Ovary (tissue), 9 donors: ENCODE results near the gene ROCK1. TPM values are rescaled to one million over a fixed set of nuclear protein-coding genes. Genes with fewer than 3 reads are reported as not detected.
A peak's percentile ranks its signal among the peaks of the same experiment; 100 is the strongest.

ENCODE experiments used
- DNase-seq, 5 donors: peaks; one replicate each; pipeline ENCODE4 v3.0.0-alpha.2; 2019 to 2020
- H3K27ac ChIP-seq, 2 donors: fragments of 200-600 bp; one replicate each; pipeline versions ENCODE4 v1.5.1 to v1.8.0; 2019 to 2022
- H3K27me3 ChIP-seq: fragments of 200-600 bp; one replicate; pipeline ENCODE4 v1.8.0; 2022
- H3K36me3 ChIP-seq: fragments of 200-600 bp; sonication (generic); one replicate; pipeline ENCODE4 v1.5.1; 2019
- H3K4me1 ChIP-seq: one replicate; pipeline ENCODE4 v1.8.1; 2013; ENCODE audit warnings: mild to moderate bottlenecking, moderate library complexity; ENCODE audit not compliant: insufficient read depth
- H3K4me3 ChIP-seq: fragments of 200-600 bp; sonication (generic); one replicate; pipeline ENCODE4 v1.5.1; 2017
- H3K9me3 ChIP-seq, 2 donors: fragments of 200-600 bp in 1 of 2; sonication (generic) in 1 of 2; one replicate each; pipeline versions ENCODE4 v1.5.1 to v1.8.1; 2013 to 2019; ENCODE audit warnings: mild to moderate bottlenecking in 1 of 2, moderate library complexity in 1 of 2
- CTCF ChIP-seq, 3 donors: fragments of 450-650 bp in 2 of 3; fragments of 200-600 bp in 1 of 3; IDR thresholded peaks; one replicate each; pipeline versions ENCODE4 v1.5.1 to v1.8.0; 2016 to 2022; ENCODE audit warnings: antibody characterized with exemption in 3 of 3, mild to moderate bottlenecking in 1 of 3
- EP300 ChIP-seq: sonication (generic); formaldehyde crosslinking; IDR thresholded peaks from one replicate; pipeline ENCODE4 v1.6.1; 2017; ENCODE audit warnings: antibody characterized with exemption
- POLR2A ChIP-seq: fragments of 450-650 bp; IDR thresholded peaks from one replicate; pipeline ENCODE4 v1.6.1; 2017; ENCODE audit warnings: antibody characterized with exemption, mild to moderate bottlenecking, moderate library complexity
- WGBS, 3 donors: extraction: QIAGEN DNeasy Blood & Tissue Kit in 1 of 3; methylation state at CpG; one replicate each; pipeline versions ENCODE4 v1.1.5 to v1.1.7; 2013 to 2017; 5-methylcytosine and 5-hydroxymethylcytosine counted together
- intact Hi-C, 4 donors: fragments of 100-400 bp; cut with DNase I; formaldehyde crosslinking; loops; one replicate each; pipeline versions ENCODE4 v1.11.0 to v1.15.1; 2022 to 2023
- polyA plus RNA-seq, 2 donors: library from polyadenylated mRNA; stranded (reverse); fragments of 200-250 nt in 1 of 2; fragments of 350-450 nt in 1 of 2; fragmentation: Illumina TruSeq in 1 of 2; extraction: RNeasy Lipid Tissue Mini Kit (QIAGEN cat#74804) in 1 of 2; gene quantifications; one replicate each; pipeline ENCODE4 v1.2.3, GENCODE V29; 2013 to 2014
- total RNA-seq, 7 donors: library from RNA; depleted of rRNA in 2 of 7; stranded (reverse); fragments of >200 nt in 2 of 7; fragmentation: NEBNext Ultra II Directional in 3 of 7; extraction: Animal tissue kit (Norgen Biotek cat#: 25700) in 3 of 7; gene quantifications; one replicate each; pipeline versions ENCODE4 v1.1.0 to v1.2.4, GENCODE V29; 2016 to 2023
- donor health status: DM: no; HTN: no; CAD: no; lungs with moderate emphysema.
- donor health status: DM: no; HTN: no; CAD: no.
- donor health status: Bipolar disorder and iron deficiency.
- donor health status: DM: yes; HTN: yes; CAD: no.
- donor health status: DM: no; HTN: no; CAD: no.
- donor health status: DM: yes; HTN: yes; CAD: no.

Gene ROCK1
- total and polyA plus RNA-seq, 9 donors: 18.3 to 47.7 (median 43.0) TPM

GRCh38 chr18:21117409-21118131 is 6.0 kb upstream of the ROCK1 start:
- intact Hi-C loops: loop anchor here in 1 of 4 donors (10.0 kb wide), 1 partner anchor 133 kb away; no protein-coding TSS in a partner anchor
- H3K27me3 ChIP-seq: no peaks in the 10 kb centered on the region
- no peak for TF ChIP-seq POLR2A
- no peak overlapping the region for H3K4me3 ChIP-seq
- H3K4me1 ChIP-seq: peaks cover 4% of the 10 kb centered on the region
- WGBS, 3 donors: 18 to 23% (median 20%) methylated on average over 5 of the region's 5 CpGs
- H3K9me3 ChIP-seq: no peaks in the 10 kb centered on the region
- DNase-seq: no peak
- no peak overlapping the region for H3K27ac ChIP-seq
- no peaks in the 10 kb centered on the region for H3K36me3 ChIP-seq

GRCh38 chr18:21115519-21116411 is 4.2 kb upstream of the ROCK1 start:
- TF ChIP-seq CTCF (IDR thresholded peaks at IDR 0.05): no peak
- no peak for TF ChIP-seq EP300
- TF ChIP-seq POLR2A: no peak
- Histone ChIP-seq H3K9me3 (no peaks in the 10 kb centered on the region), H3K36me3 (no peaks in the 10 kb centered on the region), H3K27ac (no peak overlapping the region), H3K4me3 (no peak overlapping the region), H3K27me3 (no peaks in the 10 kb centered on the region), H3K4me1 (peaks cover 4% of the 10 kb centered on the region)
- WGBS, 3 donors: 86 to 89% (median 87%) methylated on average over 7 of the region's 7 CpGs
- intact Hi-C loops: loop anchor here in 1 of 4 donors (10.0 kb wide), 1 partner anchor 131 kb away; no protein-coding TSS in a partner anchor
- no peak for DNase-seq

GRCh38 chr18:21112543-21113105 is 1.0 kb upstream of the ROCK1 start:
- Histone ChIP-seq H3K27me3 (no peaks in the 10 kb centered on the region), H3K9me3 (no peaks in the 10 kb centered on the region), H3K4me1 (peaks cover 5% of the 10 kb centered on the region), H3K27ac (peak overlapping the region; percentile 40 to 92), H3K36me3 (no peaks in the 10 kb centered on the region), H3K4me3 (peak overlapping the region; percentile 59)
- no peak for DNase-seq
- TF ChIP-seq CTCF (IDR thresholded peaks at IDR 0.05): no peak
- TF ChIP-seq POLR2A: no peak
- TF ChIP-seq EP300: no peak
- 4 to 6% (median 5%) methylated on average over 9 of the region's 9 CpGs for WGBS, 3 donors
- intact Hi-C loops: loop anchor here in 3 of 4 donors (5.0 to 10.0 kb wide), 3 partner anchors 60 to 135 kb away; no protein-coding TSS in a partner anchor

GRCh38 chr18:21112140-21112473 is 494 bp upstream of the ROCK1 start:
- H3K36me3 ChIP-seq: no peaks in the 10 kb centered on the region
- H3K9me3 ChIP-seq: no peaks in the 10 kb centered on the region
- H3K27me3 ChIP-seq: no peaks in the 10 kb centered on the region
- TF ChIP-seq EP300 (no peak), CTCF (IDR thresholded peaks at IDR 0.05) (no peak), POLR2A (no peak)
- H3K4me1 ChIP-seq: peaks cover 5% of the 10 kb centered on the region
- no peak for DNase-seq
- intact Hi-C loops: loop anchor here in 3 of 4 donors (5.0 to 10.0 kb wide), 3 partner anchors 60 to 135 kb away; no protein-coding TSS in a partner anchor
- 0% methylated on average over 16 of the region's 16 CpGs for WGBS, 3 donors
- peak overlapping the region; percentile 40 to 92 for H3K27ac ChIP-seq
- H3K4me3 ChIP-seq: peak overlapping the region; percentile 59
